ENCODE results near the gene H2AZ2. TPM values are rescaled to one million over a fixed set of nuclear protein-coding genes. Genes with fewer than 3 reads are reported as not detected.
"Not testable (repeated sequence)": the region's sequence is repeated elsewhere in the genome, so short reads cannot be mapped to it uniquely, and the experiment has no call there.

The H2AZ2 gene
- polyA plus RNA-seq (2013, experiment 1 of 2; ENCODE audit: insufficient read length): 169 TPM
- polyA plus RNA-seq (2013, experiment 2 of 2; ENCODE audit: insufficient read length): 164 TPM

DNA sequence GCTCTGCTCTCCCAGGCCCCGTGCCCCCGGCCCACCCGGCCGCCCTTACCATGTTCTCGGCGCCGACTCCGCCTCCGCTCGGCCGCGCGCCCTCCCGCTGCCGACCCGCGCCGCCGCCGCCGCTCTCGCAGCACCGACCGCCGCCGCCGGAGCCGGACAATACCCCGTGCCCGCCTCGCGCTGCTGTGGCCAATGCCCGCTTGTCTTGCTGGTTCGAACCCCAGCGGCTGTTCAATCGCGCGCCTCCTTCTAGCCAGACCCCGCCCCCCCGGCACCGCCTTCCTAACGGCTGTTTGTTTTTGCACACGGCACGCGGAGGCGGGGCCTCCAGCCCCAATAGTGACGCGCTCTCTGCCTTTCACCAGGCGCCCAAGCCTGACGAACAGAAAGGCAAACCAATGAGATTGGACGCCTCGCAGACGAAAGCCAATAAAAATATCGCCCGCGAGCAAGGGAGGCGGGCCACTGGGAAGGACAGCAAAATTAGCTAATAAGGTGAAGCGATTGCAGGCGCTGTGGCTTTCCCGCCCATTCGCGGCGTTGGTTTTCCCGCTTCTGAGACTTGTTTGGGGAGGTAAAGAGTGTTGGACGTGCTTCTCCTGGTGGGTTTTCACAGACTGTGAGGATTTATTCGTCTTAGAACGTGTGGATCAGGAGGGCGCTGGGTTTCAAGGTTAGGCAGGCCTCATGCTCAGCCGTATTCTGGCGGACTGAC is at the start of gene H2AZ2:
Gene H2AZ2 (minus strand): TSS at position 168 of the 715 bp plus-strand sequence. CDS start 116 bp downstream, at position 52.
- peak; percentile 100 for DNase-seq

DNA sequence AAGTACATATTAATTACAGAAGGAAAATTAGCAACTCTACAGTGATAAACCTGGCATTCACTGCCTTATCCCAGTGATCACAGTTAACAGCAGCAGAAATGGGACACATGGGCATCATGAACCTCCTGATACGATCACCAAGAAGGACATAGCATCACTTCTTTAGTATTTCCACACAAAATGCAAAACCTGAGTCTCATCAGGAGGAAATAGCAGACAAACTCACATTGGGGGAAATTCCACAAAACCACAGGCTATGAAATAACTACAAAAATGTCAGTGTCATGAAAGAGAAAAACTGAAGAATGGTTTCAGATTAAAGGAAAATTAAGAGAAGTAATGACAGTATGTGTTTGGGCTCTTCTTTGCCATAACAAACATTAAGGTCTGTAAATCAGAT is 49.4 kb upstream of the H2AZ2 start:
- peak; percentile 57 for DNase-seq

- DNase-seq: no peak
Observed at GRCh38 chr7:44894888-44895580, 47.1 kb upstream of the H2AZ2 start.

- DNase-seq: no peak
Observed at GRCh38 chr7:44893710-44894234, 45.9 kb upstream of the H2AZ2 start.

GRCh38 chr7:44891791-44892190 is 43.9 kb upstream of the H2AZ2 start:
- no peak for DNase-seq

- no peak for DNase-seq
Observed at GRCh38 chr7:44891372-44891771, 43.5 kb upstream of the H2AZ2 start.

GRCh38 chr7:44889086-44889781 is 41.3 kb upstream of the H2AZ2 start:
- DNase-seq: no peak

- no peak for DNase-seq
Observed at GRCh38 chr7:44887293-44887692, 39.4 kb upstream of the H2AZ2 start.

GRCh38 chr7:44885394-44886317 is 37.8 kb upstream of the H2AZ2 start, which contains the start of gene PURB:
Gene PURB (minus strand): TSS chr7:44885530. CDS start chr7:44885348, 182 bp downstream.
- peak; percentile 98 for DNase-seq

DNA sequence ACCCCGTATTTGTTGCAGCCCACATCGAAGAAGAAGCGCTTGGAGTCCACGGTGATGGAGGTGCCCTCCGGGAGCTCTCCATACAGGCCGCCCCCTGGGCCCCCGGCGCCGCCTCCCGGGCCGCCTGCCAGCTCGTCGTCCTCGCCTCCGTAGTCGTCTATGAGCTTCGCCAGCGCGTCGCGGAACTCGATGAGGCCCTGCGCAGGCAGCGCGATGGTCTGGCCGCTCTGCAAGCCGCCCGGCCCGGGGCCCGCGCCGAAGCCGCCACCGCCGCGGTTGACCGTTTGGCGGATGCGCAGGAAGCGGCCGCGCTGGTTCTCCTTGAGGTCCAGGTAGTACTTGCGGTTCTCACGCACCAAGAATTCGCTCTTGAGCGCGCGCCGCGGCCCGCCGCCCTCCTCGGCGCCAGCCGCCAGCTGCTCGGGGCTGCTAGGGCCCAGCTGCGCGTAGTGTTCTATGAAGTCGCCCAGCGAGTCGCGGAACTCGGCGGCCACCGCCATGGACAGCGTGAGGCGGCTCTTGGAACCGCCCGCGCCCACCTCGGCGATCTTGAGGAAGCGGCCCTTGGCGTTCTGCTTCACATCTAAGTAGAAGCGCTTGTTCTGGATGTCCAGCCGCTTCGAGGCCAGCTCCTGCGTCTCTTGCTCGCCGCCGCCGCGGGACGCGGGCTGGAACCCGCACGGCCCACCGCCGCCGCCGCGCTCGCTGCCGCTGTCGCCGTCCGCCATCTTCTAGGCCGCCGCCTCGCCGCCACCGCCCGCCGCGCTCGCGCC is 36.9 kb upstream of the H2AZ2 start:
- DNase-seq: peak; percentile 74

DNA sequence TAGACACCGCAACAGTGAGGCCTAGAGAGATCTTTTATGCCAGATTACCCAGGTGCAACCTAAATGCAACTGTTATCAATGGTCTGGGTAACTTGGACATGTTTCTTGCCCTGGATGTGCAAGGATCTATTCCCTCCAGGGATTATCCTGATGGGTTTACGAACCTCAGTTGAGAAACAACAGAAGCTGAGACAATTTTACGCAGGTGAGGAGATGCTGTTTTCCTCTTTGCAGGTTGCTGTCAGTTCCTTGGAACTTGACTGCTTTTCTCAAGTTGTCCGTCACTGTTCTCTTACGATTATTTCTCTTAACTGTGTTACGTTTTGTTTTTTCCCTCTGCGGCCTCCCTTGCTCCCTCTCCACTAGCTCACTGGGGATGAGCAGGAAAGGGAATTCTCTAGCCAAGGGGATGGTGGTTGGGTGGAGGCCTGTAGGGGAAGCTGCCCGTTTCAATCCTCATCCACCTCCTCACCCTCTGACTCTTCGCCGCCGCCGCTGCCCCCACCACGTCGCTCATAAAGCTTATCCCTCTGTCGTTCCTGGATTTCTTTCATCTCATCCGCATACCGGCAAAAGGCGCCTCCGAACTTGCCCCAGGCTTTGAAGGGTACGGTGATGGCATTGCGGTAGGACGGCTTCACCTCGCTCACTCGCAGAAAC is 36.2 kb upstream of the H2AZ2 start:
- DNase-seq: no peak

DNA sequence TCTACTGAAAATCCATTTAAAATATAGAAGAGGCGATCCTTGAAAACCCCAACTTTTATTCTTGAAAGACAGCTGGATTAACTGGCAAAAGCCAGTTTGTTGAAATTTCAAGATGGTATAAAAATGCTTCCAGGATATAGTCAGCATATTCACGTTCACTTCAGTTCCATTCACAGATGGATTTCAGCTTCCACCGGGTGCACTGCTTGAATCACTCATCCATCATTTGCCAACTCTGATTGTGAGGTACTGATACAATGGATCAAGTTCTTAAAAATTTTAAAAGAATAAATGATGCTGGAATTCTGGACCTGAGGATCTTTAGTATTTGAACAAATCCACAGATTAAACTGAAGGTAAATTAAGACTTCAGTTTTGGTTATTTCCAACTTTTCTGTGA is 35.0 kb upstream of the H2AZ2 start:
- peak; percentile 23 for DNase-seq

DNA sequence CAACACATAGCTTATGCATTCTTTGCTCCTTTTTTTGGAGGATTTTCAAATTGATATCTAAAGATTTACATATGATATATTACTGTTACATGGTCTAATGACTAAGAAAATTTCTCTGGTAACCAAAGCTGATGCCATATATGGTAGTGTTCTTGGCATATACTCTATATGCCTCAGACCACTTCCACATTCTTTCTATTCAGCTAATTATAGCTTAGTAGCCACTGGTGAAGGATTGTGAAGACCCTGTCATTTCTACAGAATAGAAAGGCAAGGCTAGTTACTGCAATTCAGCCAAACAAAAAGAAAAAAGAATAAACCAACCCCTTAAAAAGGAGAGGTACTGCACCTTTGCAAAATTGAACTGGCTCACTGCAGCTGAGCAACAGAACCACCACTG is 33.7 kb upstream of the H2AZ2 start:
- DNase-seq: peak; percentile 85

GRCh38 chr7:44881066-44881600 is 33.2 kb upstream of the H2AZ2 start:
- no peak for DNase-seq

- no peak for DNase-seq
Observed at GRCh38 chr7:44880317-44881018, 32.6 kb upstream of the H2AZ2 start.

DNA sequence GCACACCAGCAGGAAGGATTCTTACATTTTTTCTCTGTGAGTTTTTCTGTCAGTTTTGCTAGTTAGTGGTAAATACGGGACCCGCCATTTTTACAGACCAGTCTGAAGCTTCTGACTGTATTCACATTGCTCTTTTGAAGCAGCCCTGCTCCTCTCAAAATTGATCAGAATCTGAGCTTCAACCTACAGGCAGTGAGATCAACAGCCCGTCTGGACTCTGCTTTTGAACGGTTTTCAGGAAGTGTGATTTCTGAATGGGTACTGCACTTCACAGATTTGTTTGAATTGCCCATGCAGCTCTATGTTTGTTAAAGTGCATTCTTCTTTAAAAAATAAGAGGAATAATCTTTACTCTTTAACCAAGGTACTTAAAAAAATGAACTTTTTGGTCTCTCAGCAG is 28.5 kb upstream of the H2AZ2 start:
- DNase-seq: no peak

- no peak for DNase-seq
Observed at GRCh38 chr7:44875241-44875640, 27.4 kb upstream of the H2AZ2 start.

GRCh38 chr7:44872787-44873186 is 24.9 kb upstream of the H2AZ2 start:
- no peak for DNase-seq

- not testable (repeated sequence) for DNase-seq
Observed at GRCh38 chr7:44871918-44872317, 24.0 kb upstream of the H2AZ2 start.

GRCh38 chr7:44870780-44871179 is 22.9 kb upstream of the H2AZ2 start:
- not testable (repeated sequence) for DNase-seq

Data from fibroblast of skin of scalp (primary cell).